ENCODE data around the gene GLO1. TPM values are rescaled to one million over a fixed set of nuclear protein-coding genes. Genes with fewer than 3 reads are reported as not detected.

GLO1 gene
- total RNA-seq, 1 experiment from 2014 or later, result 147 TPM

GRCh38 chr6:38658418-38659167 lies 44.4 kb downstream of the GLO1 start:
- no peak overlapping the region for H3K4me3 Mint-ChIP-seq (ENCODE audit: low read depth, unreplicated experiment)
- intact Hi-C loops (cut with micrococcal nuclease; ENCODE audit: unreplicated experiment), result no loop called here
- H3K9me3 Mint-ChIP-seq (ENCODE audit: low read depth, unreplicated experiment), result no peaks in the 10 kb centered on the region
- H3K36me3 Mint-ChIP-seq (ENCODE audit: insufficient read depth, unreplicated experiment), result no peaks in the 10 kb centered on the region
- TF ChIP-seq CTCF (IDR thresholded peaks at IDR 0.05; ENCODE audit: unreplicated experiment), result no peak
- no TSS peak for BruUV-seq (replicated peaks)
- no peaks in the 10 kb centered on the region for H3K27me3 Mint-ChIP-seq (ENCODE audit: unreplicated experiment)
- H3K27ac Mint-ChIP-seq (ENCODE audit: unreplicated experiment), result no peak overlapping the region
- CTCF ChIA-PET, result interaction anchor here (0.6 kb wide), 1 partner anchor 45 kb away, joined by 4 read pairs; no protein-coding TSS in a partner anchor
- no peak for DNase-seq
- no peaks in the 10 kb centered on the region for H3K4me1 Mint-ChIP-seq (ENCODE audit: low read depth, unreplicated experiment)

GRCh38 chr6:38656896-38657295 lies 46.0 kb downstream of the GLO1 start:
- BruUV-seq (replicated peaks), result no TSS peak
- no peaks in the 10 kb centered on the region for H3K4me1 Mint-ChIP-seq (ENCODE audit: low read depth, unreplicated experiment)
- H3K4me3 Mint-ChIP-seq (ENCODE audit: low read depth, unreplicated experiment), result no peak overlapping the region
- H3K9me3 Mint-ChIP-seq (ENCODE audit: low read depth, unreplicated experiment), result no peaks in the 10 kb centered on the region
- intact Hi-C loops (cut with micrococcal nuclease; ENCODE audit: unreplicated experiment), result no loop called here
- no peak overlapping the region for H3K27ac Mint-ChIP-seq (ENCODE audit: unreplicated experiment)
- H3K27me3 Mint-ChIP-seq (ENCODE audit: unreplicated experiment), result no peaks in the 10 kb centered on the region
- H3K36me3 Mint-ChIP-seq (ENCODE audit: insufficient read depth, unreplicated experiment), result no peaks in the 10 kb centered on the region
- no peak for DNase-seq
- CTCF ChIA-PET, result no interaction called here
- no peak for TF ChIP-seq CTCF (IDR thresholded peaks at IDR 0.05; ENCODE audit: unreplicated experiment)

- Mint-ChIP-seq H3K27ac (ENCODE audit: unreplicated experiment) (no peak overlapping the region), H3K27me3 (ENCODE audit: unreplicated experiment) (no peaks in the 10 kb centered on the region), H3K4me1 (ENCODE audit: low read depth, unreplicated experiment) (no peaks in the 10 kb centered on the region), H3K36me3 (ENCODE audit: insufficient read depth, unreplicated experiment) (no peaks in the 10 kb centered on the region), H3K9me3 (ENCODE audit: low read depth, unreplicated experiment) (no peaks in the 10 kb centered on the region), H3K4me3 (ENCODE audit: low read depth, unreplicated experiment) (no peak overlapping the region)
- CTCF ChIA-PET, result no interaction called here
- no peak for DNase-seq
- no peak for TF ChIP-seq CTCF (IDR thresholded peaks at IDR 0.05; ENCODE audit: unreplicated experiment)
- BruUV-seq (replicated peaks), result no TSS peak
- intact Hi-C loops (cut with micrococcal nuclease; ENCODE audit: unreplicated experiment), result no loop called here
Observed at GRCh38 chr6:38654263-38654662, 48.7 kb downstream of the GLO1 start.

GRCh38 chr6:38651121-38651784 lies 51.7 kb downstream of the GLO1 start:
- no peak overlapping the region for H3K4me3 Mint-ChIP-seq (ENCODE audit: low read depth, unreplicated experiment)
- DNase-seq, result no peak
- H3K36me3 Mint-ChIP-seq (ENCODE audit: insufficient read depth, unreplicated experiment), result no peaks in the 10 kb centered on the region
- H3K4me1 Mint-ChIP-seq (ENCODE audit: low read depth, unreplicated experiment), result no peaks in the 10 kb centered on the region
- BruUV-seq (replicated peaks), result no TSS peak
- H3K27ac Mint-ChIP-seq (ENCODE audit: unreplicated experiment), result no peak overlapping the region
- intact Hi-C loops (cut with micrococcal nuclease; ENCODE audit: unreplicated experiment), result no loop called here
- no peak for TF ChIP-seq CTCF (IDR thresholded peaks at IDR 0.05; ENCODE audit: unreplicated experiment)
- CTCF ChIA-PET, result interaction anchor here (0.8 kb wide), 1 partner anchor 11 kb away, joined by 3 read pairs; no protein-coding TSS in a partner anchor
- no peaks in the 10 kb centered on the region for H3K9me3 Mint-ChIP-seq (ENCODE audit: low read depth, unreplicated experiment)
- no peaks in the 10 kb centered on the region for H3K27me3 Mint-ChIP-seq (ENCODE audit: unreplicated experiment)
